Measurements from ENCODE around the gene CDK1. TPM values are rescaled to one million over a fixed set of nuclear protein-coding genes. Genes with fewer than 3 reads are reported as not detected.
"Not testable (repeated sequence)": the region's sequence is repeated elsewhere in the genome, so short reads cannot be mapped to it uniquely, and the experiment has no call there.

CDK1 gene
- total RNA-seq, 2 experiments from 2014 or later = 0.75 to 1.1 TPM

- Mint-ChIP-seq H3K36me3 (ENCODE audit: low read depth) (no peaks in the 10 kb centered on the region), H3K27ac (no peak overlapping the region), H3K9me3 (no peaks in the 10 kb centered on the region), H3K27me3 (peaks cover 3% of the 10 kb centered on the region), H3K4me1 (ENCODE audit: low read depth) (no peaks in the 10 kb centered on the region), H3K4me3 (no peak overlapping the region)
- intact Hi-C loops (cut with DNase I, micrococcal nuclease) = no loop called here
- ATAC-seq (ENCODE audit: poor library complexity) (no peak), DNase-seq (no peak)
- H3K27ac ChIP-seq (ENCODE audit: low read depth in 1 of 2, low read length in 2 of 2) = no peak overlapping the region
- CTCF ChIA-PET = no interaction called here
- POLR2A ChIA-PET = no interaction called here
- TF ChIP-seq CTCF (IDR thresholded peaks at IDR 0.05) = no peak
- peaks cover 0 to 5% of the 10 kb centered on the region in 2 experiments for H3K27me3 ChIP-seq (ENCODE audit: control insufficient read depth in 1 of 2, insufficient read depth in 2 of 2, low read length in 2 of 2)
- no peaks in the 10 kb centered on the region for H3K9me3 ChIP-seq (ENCODE audit: control insufficient read depth in 1 of 2, insufficient read depth in 1 of 2, low read length in 2 of 2)
- H3K4me1 ChIP-seq (ENCODE audit: insufficient read depth, low read length) = no peaks in the 10 kb centered on the region
- no peak overlapping the region for H3K4me3 ChIP-seq (ENCODE audit: low read length)
- H3K36me3 ChIP-seq (ENCODE audit: insufficient read depth, low read length) = no peaks in the 10 kb centered on the region
These were observed 56.1 kb downstream of the CDK1 start for GRCh38 chr10:60834401-60834800.

- no peak for DNase-seq
- no peak for TF ChIP-seq CTCF (IDR thresholded peaks at IDR 0.05)
- Histone ChIP-seq H3K4me3 (ENCODE audit: low read length) (no peak overlapping the region), H3K27me3 (ENCODE audit: control insufficient read depth in 1 of 2, insufficient read depth in 2 of 2, low read length in 2 of 2) (peaks cover 0 to 5% of the 10 kb centered on the region in 2 experiments), H3K27ac (ENCODE audit: low read depth in 1 of 2, low read length in 2 of 2) (no peak overlapping the region), H3K9me3 (ENCODE audit: control insufficient read depth in 1 of 2, insufficient read depth in 1 of 2, low read length in 2 of 2) (no peaks in the 10 kb centered on the region), H3K4me1 (ENCODE audit: insufficient read depth, low read length) (no peaks in the 10 kb centered on the region), H3K36me3 (ENCODE audit: insufficient read depth, low read length) (no peaks in the 10 kb centered on the region)
- H3K9me3 Mint-ChIP-seq = no peaks in the 10 kb centered on the region
- no peaks in the 10 kb centered on the region for H3K36me3 Mint-ChIP-seq (ENCODE audit: low read depth)
- ChIA-PET CTCF (no interaction called here), POLR2A (no interaction called here)
- no peaks in the 10 kb centered on the region for H3K4me1 Mint-ChIP-seq (ENCODE audit: low read depth)
- H3K27ac Mint-ChIP-seq = no peak overlapping the region
- H3K4me3 Mint-ChIP-seq = no peak overlapping the region
- H3K27me3 Mint-ChIP-seq = peaks cover 3% of the 10 kb centered on the region
- ATAC-seq (ENCODE audit: poor library complexity) = no peak
- intact Hi-C loops (cut with DNase I, micrococcal nuclease) = no loop called here
These were observed 56.8 kb downstream of the CDK1 start for GRCh38 chr10:60835049-60835448.

GRCh38 chr10:60841227-60841626, 62.9 kb downstream of the CDK1 start:
- H3K4me1 Mint-ChIP-seq (ENCODE audit: low read depth); H3K9me3 ChIP-seq (ENCODE audit: control insufficient read depth in 1 of 2, insufficient read depth in 1 of 2, low read length in 2 of 2); H3K36me3 ChIP-seq (ENCODE audit: insufficient read depth, low read length); H3K36me3 Mint-ChIP-seq (ENCODE audit: low read depth); H3K27ac ChIP-seq (ENCODE audit: low read depth in 1 of 2, low read length in 2 of 2); H3K4me3 ChIP-seq (ENCODE audit: low read length); H3K27me3 ChIP-seq (ENCODE audit: control insufficient read depth in 1 of 2, insufficient read depth in 2 of 2, low read length in 2 of 2); DNase-seq; H3K27me3 Mint-ChIP-seq; POLR2A ChIA-PET; H3K9me3 Mint-ChIP-seq; H3K4me3 Mint-ChIP-seq; ATAC-seq (ENCODE audit: poor library complexity); intact Hi-C loops (cut with DNase I, micrococcal nuclease); H3K4me1 ChIP-seq (ENCODE audit: insufficient read depth, low read length); H3K27ac Mint-ChIP-seq: not testable (repeated sequence)
- CTCF ChIA-PET = interaction anchor here (1.6 kb wide), 1 partner anchor 25 kb away, joined by 3 read pairs; no protein-coding TSS in a partner anchor

- no peaks in the 10 kb centered on the region for H3K36me3 Mint-ChIP-seq (ENCODE audit: low read depth)
- ChIA-PET POLR2A (no interaction called here), CTCF (interaction anchor here (1.6 kb wide), 1 partner anchor 26 kb away, joined by 3 read pairs; no protein-coding TSS in a partner anchor)
- no peak overlapping the region for H3K4me3 ChIP-seq (ENCODE audit: low read length)
- ATAC-seq (ENCODE audit: poor library complexity) (no peak), DNase-seq (no peak)
- no peak for TF ChIP-seq CTCF (IDR thresholded peaks at IDR 0.05)
- H3K4me1 Mint-ChIP-seq (ENCODE audit: low read depth) = no peaks in the 10 kb centered on the region
- H3K4me3 Mint-ChIP-seq = no peak overlapping the region
- no peaks in the 10 kb centered on the region for H3K4me1 ChIP-seq (ENCODE audit: insufficient read depth, low read length)
- H3K27me3 ChIP-seq (ENCODE audit: control insufficient read depth in 1 of 2, insufficient read depth in 2 of 2, low read length in 2 of 2) = no peaks in the 10 kb centered on the region
- no peaks in the 10 kb centered on the region for H3K36me3 ChIP-seq (ENCODE audit: insufficient read depth, low read length)
- peaks cover 3% of the 10 kb centered on the region for H3K27me3 Mint-ChIP-seq
- H3K9me3 ChIP-seq (ENCODE audit: control insufficient read depth in 1 of 2, insufficient read depth in 1 of 2, low read length in 2 of 2) = no peaks in the 10 kb centered on the region
- no peak overlapping the region for H3K27ac Mint-ChIP-seq
- no peak overlapping the region for H3K27ac ChIP-seq (ENCODE audit: low read depth in 1 of 2, low read length in 2 of 2)
- H3K9me3 Mint-ChIP-seq = peaks cover 3% of the 10 kb centered on the region
- intact Hi-C loops (cut with DNase I, micrococcal nuclease) = no loop called here
These were observed 64.4 kb downstream of the CDK1 start for GRCh38 chr10:60842694-60843093.

Measured in CD4-positive, alpha-beta T cell (primary cell).